Epithelial cell of proximal tubule (primary cell): Measurements from ENCODE around the gene SRMS. TPM values are rescaled to one million over a fixed set of nuclear protein-coding genes. Genes with fewer than 3 reads are reported as not detected.

Source experiments
- DNase-seq: peaks from one replicate; pipeline ENCODE4 v3.0.0-alpha.2; 2011; ENCODE audit warnings: low read depth
- H3K4me3 ChIP-seq: 2 replicates; pipeline ENCODE4 v1.5.1; 2011; ENCODE audit warnings: low read depth, mild to moderate bottlenecking, low read length
- CTCF ChIP-seq: conservative IDR thresholded peaks from 2 replicates; pipeline ENCODE4 v1.5.1; 2012; ENCODE audit warnings: low read depth, mild to moderate bottlenecking, low read length
- total RNA-seq: library from RNA; depleted of rRNA; stranded (reverse); fragments of >200 nt; gene quantifications from 2 replicates; pipeline ENCODE4 v1.2.3, GENCODE V29; 2015

The SRMS gene
- total RNA-seq, 1 donor from 2014 or later = not detected

- TF ChIP-seq CTCF = no peak
- DNase-seq = no peak
- H3K4me3 ChIP-seq = no peak overlapping the region
Observed at GRCh38 chr20:63567136-63567385, 19.5 kb upstream of the SRMS start.

GRCh38 chr20:63566395-63567135 is 19.0 kb upstream of the SRMS start:
- TF ChIP-seq CTCF = no peak
- no peak for DNase-seq
- H3K4me3 ChIP-seq = no peak overlapping the region

DNA sequence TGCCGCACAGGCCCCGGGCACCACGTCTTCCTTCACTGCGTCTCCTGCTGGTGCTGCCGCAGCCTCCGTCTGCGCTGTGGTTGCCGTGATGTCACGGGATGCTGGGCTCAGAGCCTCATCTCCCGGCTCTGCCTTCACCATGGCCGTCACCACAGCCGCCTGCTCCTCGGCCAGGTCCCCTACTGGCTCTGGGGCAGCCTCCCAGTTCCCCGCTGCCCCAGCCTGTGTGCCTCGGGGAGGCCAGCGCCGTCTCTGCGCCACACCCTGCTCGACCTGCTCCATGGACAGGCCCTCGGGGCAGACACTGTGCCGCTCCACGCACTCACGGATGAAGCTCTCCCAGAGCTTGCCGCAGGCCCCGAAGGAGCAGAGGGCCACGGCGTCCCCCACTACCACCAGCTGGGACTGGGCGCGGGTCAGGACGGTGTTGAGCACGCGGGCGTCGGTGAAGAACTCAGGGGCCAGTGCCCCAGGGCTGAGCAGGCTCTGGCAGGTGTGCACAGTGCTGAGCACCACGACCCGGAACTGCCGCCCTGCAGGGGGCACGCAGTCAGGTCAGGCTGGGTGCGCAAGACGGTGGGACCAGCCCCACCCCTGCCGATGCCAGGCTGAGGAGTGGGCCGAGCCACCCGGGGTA is 18.3 kb upstream of the SRMS start:
- no peak for DNase-seq
- TF ChIP-seq CTCF = no peak
- H3K4me3 ChIP-seq = no peak overlapping the region

- no peak for DNase-seq
- no peak overlapping the region for H3K4me3 ChIP-seq
- no peak for TF ChIP-seq CTCF
Observed at GRCh38 chr20:63565021-63565698, 17.6 kb upstream of the SRMS start.

- no peak for DNase-seq
- TF ChIP-seq CTCF = no peak
- H3K4me3 ChIP-seq = no peak overlapping the region
Observed at GRCh38 chr20:63564036-63564810, 16.7 kb upstream of the SRMS start.

DNA sequence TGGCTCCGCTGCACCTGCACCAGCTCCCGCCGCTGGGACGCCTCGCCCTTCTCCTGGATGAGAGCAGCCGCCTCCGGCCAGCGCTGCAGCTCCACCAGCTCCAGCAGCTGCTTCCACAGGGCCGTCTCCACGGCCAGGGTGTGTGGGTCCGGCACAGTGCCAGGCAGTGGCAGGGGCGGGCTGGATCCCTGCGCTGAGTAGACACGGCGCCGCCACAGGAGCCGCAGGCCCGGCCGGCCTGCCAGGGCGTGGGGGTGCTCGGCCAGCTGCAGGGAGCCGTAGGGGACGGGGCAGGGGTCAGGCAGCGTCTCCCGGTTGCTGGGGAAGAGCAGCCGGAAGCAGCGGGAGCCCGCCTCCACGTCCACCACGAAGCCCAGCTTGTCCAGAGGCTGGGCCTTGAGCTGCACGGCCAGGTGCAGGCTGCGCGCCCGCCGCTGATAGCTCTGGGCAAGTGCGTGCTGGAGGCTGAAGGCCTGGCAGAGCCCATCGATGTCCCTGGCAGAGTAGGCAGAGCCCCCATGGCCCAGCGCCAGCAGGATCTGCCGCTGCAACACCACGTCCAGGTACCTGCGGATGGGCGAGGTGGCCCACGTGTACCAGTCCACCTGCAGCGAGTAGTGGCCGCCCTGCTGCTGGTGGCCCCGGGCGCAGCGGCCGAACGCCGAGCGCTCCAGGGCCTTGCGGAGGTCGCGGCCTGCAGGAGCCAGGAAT is 15.8 kb upstream of the SRMS start:
- no peak for DNase-seq
- TF ChIP-seq CTCF = no peak
- H3K4me3 ChIP-seq = no peak overlapping the region
